KG1 (cell line): ENCODE measurements around the gene ALPP.
"Not testable (repeated sequence)": the region's sequence is repeated elsewhere in the genome, so short reads cannot be mapped to it uniquely, and the experiment has no call there.

Source experiments
- DNase-seq: peaks from one replicate; lab custom pipeline; 2025; lab: John Stamatoyannopoulos, UW

Gene ALPP

GRCh38 chr2:232422051-232422450, 43.5 kb downstream of the ALPP start:
- DNase-seq: no peak

- not testable (repeated sequence) for DNase-seq
Observed at GRCh38 chr2:232422996-232423395, 44.4 kb downstream of the ALPP start.

GRCh38 chr2:232423407-232423806, 44.9 kb downstream of the ALPP start:
- DNase-seq: not testable (repeated sequence)

- DNase-seq: no peak
Observed at GRCh38 chr2:232431705-232432590, 53.4 kb downstream of the ALPP start.
